ENCODE results near the gene CDH23.

The CDH23 gene

GRCh38 chr10:71579668-71580067, 182.9 kb downstream of the CDH23 start:
- Histone ChIP-seq H3K4me1 (ENCODE audit: insufficient read depth, insufficient read length) (peaks cover 11% of the 10 kb centered on the region), H3K9me3 (ENCODE audit: insufficient read depth, low read length) (no peaks in the 10 kb centered on the region), H3K4me3 (ENCODE audit: insufficient read length, low read depth) (no peak overlapping the region), H3K27me3 (ENCODE audit: insufficient read depth, insufficient read length) (no peaks in the 10 kb centered on the region), H3K36me3 (ENCODE audit: insufficient read depth, insufficient read length, low read length) (no peaks in the 10 kb centered on the region), H3K9ac (ENCODE audit: insufficient read length, low read depth) (no peak overlapping the region)
- DNase-seq (ENCODE audit: low read depth, low spot score) = no peak
- TF ChIP-seq SUZ12 (IDR thresholded peaks at IDR 0.05; ENCODE audit: extremely low read depth, insufficient read depth, insufficient read length) (no peak), YY1 (IDR thresholded peaks at IDR 0.05; ENCODE audit: insufficient read depth, insufficient read length) (no peak), ZNF274 (IDR thresholded peaks at IDR 0.05; ENCODE audit: low read depth, low read length) (no peak)

GRCh38 chr10:71580415-71580814, 183.7 kb downstream of the CDH23 start:
- DNase-seq (ENCODE audit: low read depth, low spot score) = no peak
- no peak for TF ChIP-seq ZNF274 (IDR thresholded peaks at IDR 0.05; ENCODE audit: low read depth, low read length)
- TF ChIP-seq YY1 (IDR thresholded peaks at IDR 0.05; ENCODE audit: insufficient read depth, insufficient read length) = no peak
- no peak overlapping the region for H3K9ac ChIP-seq (ENCODE audit: insufficient read length, low read depth)
- no peaks in the 10 kb centered on the region for H3K9me3 ChIP-seq (ENCODE audit: insufficient read depth, low read length)
- H3K27me3 ChIP-seq (ENCODE audit: insufficient read depth, insufficient read length) = no peaks in the 10 kb centered on the region
- no peak overlapping the region for H3K4me3 ChIP-seq (ENCODE audit: insufficient read length, low read depth)
- no peaks in the 10 kb centered on the region for H3K36me3 ChIP-seq (ENCODE audit: insufficient read depth, insufficient read length, low read length)
- H3K4me1 ChIP-seq (ENCODE audit: insufficient read depth, insufficient read length) = peaks cover 9% of the 10 kb centered on the region

- TF ChIP-seq ZNF274 (IDR thresholded peaks at IDR 0.05; ENCODE audit: low read depth, low read length) = no peak
- TF ChIP-seq YY1 (IDR thresholded peaks at IDR 0.05; ENCODE audit: insufficient read depth, insufficient read length) = no peak
- no peak for TF ChIP-seq SUZ12 (IDR thresholded peaks at IDR 0.05; ENCODE audit: extremely low read depth, insufficient read depth, insufficient read length)
- DNase-seq (ENCODE audit: low read depth, low spot score) = no peak
- H3K9me3 ChIP-seq (ENCODE audit: insufficient read depth, low read length) = no peaks in the 10 kb centered on the region
- H3K4me1 ChIP-seq (ENCODE audit: insufficient read depth, insufficient read length) = peaks cover 5% of the 10 kb centered on the region
- H3K4me3 ChIP-seq (ENCODE audit: insufficient read length, low read depth) = no peak overlapping the region
- no peaks in the 10 kb centered on the region for H3K36me3 ChIP-seq (ENCODE audit: insufficient read depth, insufficient read length, low read length)
- H3K9ac ChIP-seq (ENCODE audit: insufficient read length, low read depth) = no peak overlapping the region
- H3K27me3 ChIP-seq (ENCODE audit: insufficient read depth, insufficient read length) = no peaks in the 10 kb centered on the region
Measured at GRCh38 chr10:71580926-71581325, 184.2 kb downstream of the CDH23 start.

- H3K4me1 ChIP-seq (ENCODE audit: insufficient read depth, insufficient read length) = peaks cover 2% of the 10 kb centered on the region
- no peak overlapping the region for H3K9ac ChIP-seq (ENCODE audit: insufficient read length, low read depth)
Measured at GRCh38 chr10:71581376-71581775, 184.7 kb downstream of the CDH23 start.

GRCh38 chr10:71582019-71582418, 185.3 kb downstream of the CDH23 start:
- DNase-seq (ENCODE audit: low read depth, low spot score) = no peak

More at GRCh38 chr10:71581376-71581775, 184.7 kb downstream of the CDH23 start:
- H3K9me3 ChIP-seq (ENCODE audit: insufficient read depth, low read length) = no peaks in the 10 kb centered on the region
- H3K27me3 ChIP-seq (ENCODE audit: insufficient read depth, insufficient read length) = no peaks in the 10 kb centered on the region
- H3K4me3 ChIP-seq (ENCODE audit: insufficient read length, low read depth) = no peak overlapping the region
- no peak for DNase-seq (ENCODE audit: low read depth, low spot score)
- TF ChIP-seq ZNF274 (IDR thresholded peaks at IDR 0.05; ENCODE audit: low read depth, low read length) (no peak), YY1 (IDR thresholded peaks at IDR 0.05; ENCODE audit: insufficient read depth, insufficient read length) (no peak)
- H3K36me3 ChIP-seq (ENCODE audit: insufficient read depth, insufficient read length, low read length) = no peaks in the 10 kb centered on the region

GRCh38 chr10:71582506-71583475, 186.1 kb downstream of the CDH23 start:
- H3K9ac ChIP-seq (ENCODE audit: insufficient read length, low read depth) = no peak overlapping the region
- no peaks in the 10 kb centered on the region for H3K27me3 ChIP-seq (ENCODE audit: insufficient read depth, insufficient read length)
- no peak overlapping the region for H3K4me3 ChIP-seq (ENCODE audit: insufficient read length, low read depth)
- no peaks in the 10 kb centered on the region for H3K4me1 ChIP-seq (ENCODE audit: insufficient read depth, insufficient read length)
- no peaks in the 10 kb centered on the region for H3K36me3 ChIP-seq (ENCODE audit: insufficient read depth, insufficient read length, low read length)
- DNase-seq (ENCODE audit: low read depth, low spot score) = no peak
- TF ChIP-seq ZNF274 (IDR thresholded peaks at IDR 0.05; ENCODE audit: low read depth, low read length) = no peak
- no peak for TF ChIP-seq SUZ12 (IDR thresholded peaks at IDR 0.05; ENCODE audit: extremely low read depth, insufficient read depth, insufficient read length)
- no peak for TF ChIP-seq YY1 (IDR thresholded peaks at IDR 0.05; ENCODE audit: insufficient read depth, insufficient read length)
- H3K9me3 ChIP-seq (ENCODE audit: insufficient read depth, low read length) = no peaks in the 10 kb centered on the region

More at GRCh38 chr10:71582019-71582418, 185.3 kb downstream of the CDH23 start:
- no peak overlapping the region for H3K9ac ChIP-seq (ENCODE audit: insufficient read length, low read depth)
- H3K36me3 ChIP-seq (ENCODE audit: insufficient read depth, insufficient read length, low read length) = no peaks in the 10 kb centered on the region
- TF ChIP-seq YY1 (IDR thresholded peaks at IDR 0.05; ENCODE audit: insufficient read depth, insufficient read length) = no peak
- TF ChIP-seq ZNF274 (IDR thresholded peaks at IDR 0.05; ENCODE audit: low read depth, low read length) = no peak
- no peak for TF ChIP-seq SUZ12 (IDR thresholded peaks at IDR 0.05; ENCODE audit: extremely low read depth, insufficient read depth, insufficient read length)
- no peaks in the 10 kb centered on the region for H3K27me3 ChIP-seq (ENCODE audit: insufficient read depth, insufficient read length)
- H3K4me1 ChIP-seq (ENCODE audit: insufficient read depth, insufficient read length) = no peaks in the 10 kb centered on the region
- no peak overlapping the region for H3K4me3 ChIP-seq (ENCODE audit: insufficient read length, low read depth)
- no peaks in the 10 kb centered on the region for H3K9me3 ChIP-seq (ENCODE audit: insufficient read depth, low read length)

GRCh38 chr10:71584461-71584860, 187.7 kb downstream of the CDH23 start:
- no peak for TF ChIP-seq YY1 (IDR thresholded peaks at IDR 0.05; ENCODE audit: insufficient read depth, insufficient read length)
- no peak for TF ChIP-seq SUZ12 (IDR thresholded peaks at IDR 0.05; ENCODE audit: extremely low read depth, insufficient read depth, insufficient read length)
- no peak for TF ChIP-seq ZNF274 (IDR thresholded peaks at IDR 0.05; ENCODE audit: low read depth, low read length)
- no peaks in the 10 kb centered on the region for H3K36me3 ChIP-seq (ENCODE audit: insufficient read depth, insufficient read length, low read length)
- H3K4me3 ChIP-seq (ENCODE audit: insufficient read length, low read depth) = no peak overlapping the region
- no peak overlapping the region for H3K9ac ChIP-seq (ENCODE audit: insufficient read length, low read depth)
- no peaks in the 10 kb centered on the region for H3K27me3 ChIP-seq (ENCODE audit: insufficient read depth, insufficient read length)
- DNase-seq (ENCODE audit: low read depth, low spot score) = no peak
- H3K4me1 ChIP-seq (ENCODE audit: insufficient read depth, insufficient read length) = no peaks in the 10 kb centered on the region
- no peaks in the 10 kb centered on the region for H3K9me3 ChIP-seq (ENCODE audit: insufficient read depth, low read length)

Data from NT2/D1 (cell line).